H9 (cell line): ENCODE results near the gene FAF1. TPM values are rescaled to one million over a fixed set of nuclear protein-coding genes. Genes with fewer than 3 reads are reported as not detected.
"Not testable (repeated sequence)": the region's sequence is repeated elsewhere in the genome, so short reads cannot be mapped to it uniquely, and the experiment has no call there.

Experiments
- DNase-seq: peaks from one replicate; pipeline ENCODE4 v3.0.0-alpha.2; 2017
- H2AFZ ChIP-seq: one replicate; pipeline ENCODE4 v1.6.1; 2013; ENCODE audit warnings: mild to moderate bottlenecking, low read length, control low read depth, moderate library complexity
- H2AK5ac ChIP-seq: 2 replicates; pipeline ENCODE4 v1.6.1; 2013; ENCODE audit warnings: low read length, control low read depth, mixed read lengths; ENCODE audit not compliant: insufficient read length
- H2BK120ac ChIP-seq: one replicate; pipeline ENCODE4 v1.6.1; 2013; ENCODE audit warnings: low read depth, mild to moderate bottlenecking, low read length, control low read depth, inconsistent platforms; ENCODE audit not compliant: poor library complexity, severe bottlenecking
- H2BK12ac ChIP-seq: 2 replicates; pipeline ENCODE4 v1.6.1; 2013; ENCODE audit warnings: low read length, control low read depth, mixed read lengths, low read depth; ENCODE audit not compliant: insufficient read length
- H2BK15ac ChIP-seq: 2 replicates; pipeline ENCODE4 v1.6.1; 2013; ENCODE audit warnings: low read depth, low read length, control low read depth
- H2BK20ac ChIP-seq: one replicate; pipeline ENCODE4 v1.6.1; 2013; ENCODE audit warnings: low read depth, mild to moderate bottlenecking, low read length, control low read depth, inconsistent platforms; ENCODE audit not compliant: poor library complexity, severe bottlenecking
- H2BK5ac ChIP-seq: 2 replicates; pipeline ENCODE4 v1.6.1; 2013; ENCODE audit warnings: low read length, control low read depth, mixed read lengths; ENCODE audit not compliant: insufficient read length
- H3K14ac ChIP-seq: 2 replicates; pipeline ENCODE4 v1.6.1; 2013; ENCODE audit warnings: low read length, control low read depth; ENCODE audit not compliant: insufficient read depth
- H3K18ac ChIP-seq: 2 replicates; pipeline ENCODE4 v1.6.1; 2013; ENCODE audit warnings: low read depth, mild to moderate bottlenecking, mixed read lengths, low read length, control low read depth; ENCODE audit not compliant: insufficient read length
- H3K23ac ChIP-seq: 2 replicates; pipeline ENCODE4 v1.6.1; 2013; ENCODE audit warnings: low read length, control low read depth, mixed read lengths, low read depth; ENCODE audit not compliant: insufficient read length
- H3K23me2 ChIP-seq: 2 replicates; pipeline ENCODE4 v1.6.1; 2013; ENCODE audit warnings: low read depth, mild to moderate bottlenecking, mixed read lengths, low read length, control low read depth; ENCODE audit not compliant: insufficient read length, poor library complexity, severe bottlenecking
- H3K27ac ChIP-seq: 2 replicates; pipeline ENCODE4 v1.5.1; 2013; ENCODE audit warnings: low read length, control low read depth, mixed read lengths, low read depth; ENCODE audit not compliant: insufficient read length
- H3K27me3 ChIP-seq: 2 replicates; pipeline ENCODE4 v1.6.1; 2013; ENCODE audit warnings: low read length, control low read depth, inconsistent platforms; ENCODE audit not compliant: insufficient read depth
- H3K4ac ChIP-seq: 2 replicates; pipeline ENCODE4 v1.6.1; 2013; ENCODE audit warnings: low read depth, mild to moderate bottlenecking, control low read depth, inconsistent platforms, low read length, moderate library complexity
- H3K4me1 ChIP-seq: 2 replicates; pipeline ENCODE4 v1.6.1; 2013; ENCODE audit warnings: low read length, control low read depth, inconsistent platforms; ENCODE audit not compliant: insufficient read depth
- H3K4me2 ChIP-seq: 2 replicates; pipeline ENCODE4 v1.6.1; 2013; ENCODE audit warnings: low read length, control low read depth, mixed read lengths; ENCODE audit not compliant: insufficient read length, insufficient read depth
- H3K56ac ChIP-seq: 2 replicates; pipeline ENCODE4 v1.6.1; 2013; ENCODE audit warnings: low read depth, mild to moderate bottlenecking, mixed read lengths, low read length, control low read depth; ENCODE audit not compliant: insufficient read length
- H3K79me1 ChIP-seq: 2 replicates; pipeline ENCODE4 v1.6.1; 2013; ENCODE audit warnings: low read depth, mild to moderate bottlenecking, moderate library complexity, low read length, control low read depth, inconsistent platforms; ENCODE audit not compliant: insufficient read depth, poor library complexity, severe bottlenecking
- H3K79me2 ChIP-seq: 2 replicates; pipeline ENCODE4 v1.6.1; 2013; ENCODE audit warnings: low read length, control low read depth, inconsistent platforms; ENCODE audit not compliant: insufficient read depth
- H3K9ac ChIP-seq: 2 replicates; pipeline ENCODE4 v1.6.1; 2013; ENCODE audit warnings: low read length, control low read depth, mixed read lengths; ENCODE audit not compliant: insufficient read length; ENCODE audit errors: extremely low read depth
- H3K9me3 ChIP-seq: one replicate; pipeline ENCODE4 v1.6.1; 2013; ENCODE audit warnings: low read depth, low read length, inconsistent platforms; ENCODE audit not compliant: control insufficient read depth
- H3T11ph ChIP-seq: one replicate; pipeline ENCODE4 v1.6.1; 2013; ENCODE audit warnings: mild to moderate bottlenecking, low read length, control low read depth, inconsistent platforms
- H4K20me1 ChIP-seq: one replicate; pipeline ENCODE4 v1.6.1; 2013; ENCODE audit not compliant: control insufficient read depth, insufficient read length, insufficient read depth
- H4K5ac ChIP-seq: 2 replicates; pipeline ENCODE4 v1.6.1; 2013; ENCODE audit warnings: low read depth, mild to moderate bottlenecking, mixed read lengths, low read length, control low read depth; ENCODE audit not compliant: insufficient read length
- H4K8ac ChIP-seq: replicated peaks from 2 replicates; pipeline ENCODE4 v1.6.1; 2013; ENCODE audit warnings: low read length, control low read depth, mixed read lengths, low read depth; ENCODE audit not compliant: insufficient read length
- H4K91ac ChIP-seq: 2 replicates; pipeline ENCODE4 v1.6.1; 2013; ENCODE audit warnings: low read depth, mild to moderate bottlenecking, moderate library complexity, mixed read lengths, low read length, control low read depth; ENCODE audit not compliant: insufficient read length
- H3K27ac Mint-ChIP-seq, 3 experiments: 2 replicates in 2 of 3; 3 replicates in 1 of 3; pipeline ENCODE4 v1.8.0; 2020 to 2021; ENCODE audit warnings: mixed read lengths in 3 of 3, mild to moderate bottlenecking in 1 of 3, moderate library complexity in 1 of 3
- H3K27me3 Mint-ChIP-seq: 2 replicates; pipeline ENCODE4 v1.8.0; 2021; ENCODE audit warnings: low read depth, mild to moderate bottlenecking, moderate library complexity, mixed read lengths
- H3K36me3 Mint-ChIP-seq, 3 experiments: 2 replicates in 2 of 3; 3 replicates in 1 of 3; pipeline ENCODE4 v1.8.0; 2020 to 2021; ENCODE audit warnings: low read depth in 3 of 3, mixed read lengths in 3 of 3; ENCODE audit not compliant: insufficient read depth in 1 of 3
- H3K4me1 Mint-ChIP-seq, 2 experiments: 2 replicates each; pipeline ENCODE4 v1.8.0; 2020; ENCODE audit warnings: mixed read lengths in 2 of 2
- H3K4me3 Mint-ChIP-seq, 2 experiments: 2 replicates in 1 of 2; 3 replicates in 1 of 2; pipeline ENCODE4 v1.8.0; 2020 to 2021; ENCODE audit warnings: mild to moderate bottlenecking in 2 of 2, mixed read lengths in 2 of 2, moderate library complexity in 1 of 2
- H3K9me3 Mint-ChIP-seq, 2 experiments: 2 replicates in 1 of 2; 3 replicates in 1 of 2; pipeline ENCODE4 v1.8.0; 2020; ENCODE audit warnings: mild to moderate bottlenecking in 2 of 2, mixed read lengths in 2 of 2, moderate library complexity in 1 of 2
- WGBS: extraction: QIAGEN DNeasy Blood & Tissue Kit; methylation state at CpG from one replicate; pipeline ENCODE4 v1.1.7; 2013; ENCODE audit warnings: missing lambda C conversion rate, low lambda C conversion rate, mixed read lengths; ENCODE audit not compliant: insufficient read length; ENCODE audit errors: extremely low coverage; 5-methylcytosine and 5-hydroxymethylcytosine counted together
- total RNA-seq: library from RNA; stranded (reverse); gene quantifications from 2 replicates; pipeline ENCODE4 v1.2.1, GENCODE V29; 2021
- TF ChIP-seq, protein P1 (sequence below): fragments of 200-600 bp; sonication (generic); conservative IDR thresholded peaks from 3 replicates; pipeline ENCODE4 v1.8.0; 2021; ENCODE audit warnings: antibody characterized with exemption, mild to moderate bottlenecking

FAF1 gene
- total RNA-seq, 1 experiment from 2014 or later = 60.8 TPM

DNA sequence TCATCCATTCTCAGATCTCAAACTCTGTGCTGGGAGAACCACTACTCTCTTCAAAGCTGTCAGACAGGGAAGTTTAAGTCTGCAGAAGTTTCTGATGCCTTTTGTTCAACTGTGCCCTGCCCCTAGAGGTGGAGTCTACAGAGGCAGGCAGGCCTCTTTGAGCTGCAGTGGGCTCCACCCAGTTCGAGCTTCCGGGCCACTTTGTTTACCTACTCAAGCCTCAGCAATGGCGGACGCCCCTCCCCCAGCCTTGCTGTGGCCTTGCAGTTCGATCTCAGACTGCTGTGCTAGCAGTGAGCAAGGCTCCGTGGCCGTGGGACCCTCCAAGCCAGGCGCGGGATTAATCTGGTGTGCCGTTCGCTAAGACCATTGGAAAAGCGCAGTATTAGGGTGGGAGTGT, 49.7 kb downstream of the FAF1 start:
- not testable (repeated sequence) for H3K23ac ChIP-seq, H2BK120ac ChIP-seq
- WGBS = no CpG with 5 or more reads among the region's 12 CpGs

GRCh38 chr1:50907610-50908009, 52.5 kb downstream of the FAF1 start:
- H3K4me3 Mint-ChIP-seq, H4K91ac ChIP-seq, H4K8ac ChIP-seq, H3K79me2 ChIP-seq, H3K27ac ChIP-seq, H3K4ac ChIP-seq, DNase-seq, H4K5ac ChIP-seq, H3K23ac ChIP-seq, H3K18ac ChIP-seq, H3K9ac ChIP-seq, H3K56ac ChIP-seq, H2AK5ac ChIP-seq, H2BK20ac ChIP-seq, H2AFZ ChIP-seq, H2BK15ac ChIP-seq, H2BK5ac ChIP-seq, H3T11ph ChIP-seq, H2BK12ac ChIP-seq, H3K27me3 ChIP-seq, H4K20me1 ChIP-seq, H2BK120ac ChIP-seq, H3K14ac ChIP-seq, H3K27ac Mint-ChIP-seq, H3K4me2 ChIP-seq, H3K9me3 ChIP-seq, H3K23me2 ChIP-seq, H3K27me3 Mint-ChIP-seq, H3K4me1 ChIP-seq, H3K79me1 ChIP-seq: not testable (repeated sequence)
- Mint-ChIP-seq H3K4me1 (peaks cover 10% of the 10 kb centered on the region in 2 experiments; a peak in 3 of 4 replicates), H3K9me3 (peaks cover 13 to 23% of the 10 kb centered on the region in 2 experiments; a peak in 4 of 5 replicates), H3K36me3 (peaks cover 0 to 11% (median 10%) of the 10 kb centered on the region in 3 experiments; a peak in 2 of 7 replicates)

More for the DNA sequence above, 49.7 kb downstream of the FAF1 start:
- not testable (repeated sequence) for H4K8ac ChIP-seq, H3K4ac ChIP-seq, H3K27me3 Mint-ChIP-seq, H2BK20ac ChIP-seq, H2AK5ac ChIP-seq, H4K5ac ChIP-seq, H4K20me1 ChIP-seq, H3K27me3 ChIP-seq, H3K9ac ChIP-seq, H3K9me3 ChIP-seq, H3K23me2 ChIP-seq, H3K79me2 ChIP-seq, H3K4me1 ChIP-seq, H3K79me1 ChIP-seq, H3K27ac ChIP-seq, H2AFZ ChIP-seq, H3K56ac ChIP-seq, H2BK5ac ChIP-seq, H3K4me2 ChIP-seq, H2BK15ac ChIP-seq, H4K91ac ChIP-seq, H2BK12ac ChIP-seq, H3T11ph ChIP-seq
- Mint-ChIP-seq H3K27ac (peak overlapping the region in 1 of 3 experiments; percentile 97; a peak in 2 of 7 replicates), H3K9me3 (peaks cover 13 to 23% of the 10 kb centered on the region in 2 experiments; a peak in 4 of 5 replicates), H3K4me3 (peak overlapping the region in 1 of 2 experiments; percentile 66; a peak in 2 of 5 replicates), H3K4me1 (peaks cover 10% of the 10 kb centered on the region in 2 experiments; a peak in 3 of 4 replicates), H3K36me3 (peaks cover 0 to 11% (median 10%) of the 10 kb centered on the region in 3 experiments; a peak in 2 of 7 replicates)
- TF ChIP-seq, protein P1, sequence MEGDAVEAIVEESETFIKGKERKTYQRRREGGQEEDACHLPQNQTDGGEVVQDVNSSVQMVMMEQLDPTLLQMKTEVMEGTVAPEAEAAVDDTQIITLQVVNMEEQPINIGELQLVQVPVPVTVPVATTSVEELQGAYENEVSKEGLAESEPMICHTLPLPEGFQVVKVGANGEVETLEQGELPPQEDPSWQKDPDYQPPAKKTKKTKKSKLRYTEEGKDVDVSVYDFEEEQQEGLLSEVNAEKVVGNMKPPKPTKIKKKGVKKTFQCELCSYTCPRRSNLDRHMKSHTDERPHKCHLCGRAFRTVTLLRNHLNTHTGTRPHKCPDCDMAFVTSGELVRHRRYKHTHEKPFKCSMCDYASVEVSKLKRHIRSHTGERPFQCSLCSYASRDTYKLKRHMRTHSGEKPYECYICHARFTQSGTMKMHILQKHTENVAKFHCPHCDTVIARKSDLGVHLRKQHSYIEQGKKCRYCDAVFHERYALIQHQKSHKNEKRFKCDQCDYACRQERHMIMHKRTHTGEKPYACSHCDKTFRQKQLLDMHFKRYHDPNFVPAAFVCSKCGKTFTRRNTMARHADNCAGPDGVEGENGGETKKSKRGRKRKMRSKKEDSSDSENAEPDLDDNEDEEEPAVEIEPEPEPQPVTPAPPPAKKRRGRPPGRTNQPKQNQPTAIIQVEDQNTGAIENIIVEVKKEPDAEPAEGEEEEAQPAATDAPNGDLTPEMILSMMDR = peak; percentile 43; the same call in 2 of the 3 replicates
- peak overlapping the region; percentile 71; the same call in 1 of the 2 replicates for H3K14ac ChIP-seq
- peak overlapping the region; percentile 58 for H3K18ac ChIP-seq
- peak; percentile 68 for DNase-seq
